ENCODE results near the gene EPC2. TPM values are rescaled to one million over a fixed set of nuclear protein-coding genes. Genes with fewer than 3 reads are reported as not detected.

Gene EPC2
- total RNA-seq, 1 experiment from 2014 or later, result 30.2 TPM

- ATAC-seq, result no peak
- H3K4me1 ChIP-seq (ENCODE audit: control insufficient read depth, insufficient read depth, low read length), result no peaks in the 10 kb centered on the region
- no peaks in the 10 kb centered on the region for H3K9me3 ChIP-seq (ENCODE audit: control insufficient read depth, insufficient read depth, low read depth, low read length)
- ChIA-PET CTCF (no interaction called here), POLR2A (no interaction called here)
- no peak overlapping the region for H3K4me3 ChIP-seq (ENCODE audit: low read depth in 2 of 2, low read length in 2 of 2)
- TF ChIP-seq REST (IDR thresholded peaks at IDR 0.05; ENCODE audit: insufficient read depth in 1 of 2, low read depth in 2 of 2, low read length in 1 of 2), result no peak
- TF ChIP-seq CTCF (IDR thresholded peaks at IDR 0.05), result no peak
- TF ChIP-seq SIN3A (IDR thresholded peaks at IDR 0.05; ENCODE audit: borderline replicate concordance, insufficient read depth, low read depth, low read length), result no peak
- TF ChIP-seq POLR2AphosphoS5 (IDR thresholded peaks at IDR 0.05; ENCODE audit: low read depth, low read length), result no peak
- TF ChIP-seq TCF7L2 (IDR thresholded peaks at IDR 0.05; ENCODE audit: low read depth, low read length), result no peak
- DNase-seq (ENCODE audit: low read depth, low spot score), result no peak
- intact Hi-C loops (cut with micrococcal nuclease; ENCODE audit: unreplicated experiment), result no loop called here
- no peaks in the 10 kb centered on the region; the same call in 1 of the 2 replicates for H3K27me3 ChIP-seq (ENCODE audit: control insufficient read depth, insufficient read depth, low read length)
- no peaks in the 10 kb centered on the region for H3K36me3 ChIP-seq (ENCODE audit: control insufficient read depth, insufficient read depth, low read length)
- in situ Hi-C loops (cut with HindIII; ENCODE audit: low pct_unique_long_range_greater_than_20kb, low sequenced_read_pairs), result no loop called here
- no TSS peak for BruUV-seq (replicated peaks)
- H3K27ac ChIP-seq (ENCODE audit: low read length), result no peak overlapping the region
Observed at GRCh38 chr2:148824190-148824589, 179.6 kb downstream of the EPC2 start.

GRCh38 chr2:148826791-148827190 lies 182.2 kb downstream of the EPC2 start:
- H3K9me3 ChIP-seq (ENCODE audit: control insufficient read depth, insufficient read depth, low read depth, low read length), result no peaks in the 10 kb centered on the region
- ChIA-PET CTCF (no interaction called here), POLR2A (no interaction called here)
- DNase-seq (ENCODE audit: low read depth, low spot score), result no peak
- ATAC-seq, result no peak
- H3K36me3 ChIP-seq (ENCODE audit: control insufficient read depth, insufficient read depth, low read length), result no peaks in the 10 kb centered on the region
- in situ Hi-C loops (cut with HindIII; ENCODE audit: low pct_unique_long_range_greater_than_20kb, low sequenced_read_pairs) (no loop called here), intact Hi-C loops (cut with micrococcal nuclease; ENCODE audit: unreplicated experiment) (no loop called here)
- H3K27me3 ChIP-seq (ENCODE audit: control insufficient read depth, insufficient read depth, low read length), result peaks cover 2% of the 10 kb centered on the region; the same call in 1 of the 2 replicates
- H3K4me1 ChIP-seq (ENCODE audit: control insufficient read depth, insufficient read depth, low read length), result no peaks in the 10 kb centered on the region
- H3K27ac ChIP-seq (ENCODE audit: low read length), result no peak overlapping the region
- no peak for TF ChIP-seq CTCF (IDR thresholded peaks at IDR 0.05)
- TF ChIP-seq TCF7L2 (IDR thresholded peaks at IDR 0.05; ENCODE audit: low read depth, low read length), result no peak
- no peak for TF ChIP-seq SIN3A (IDR thresholded peaks at IDR 0.05; ENCODE audit: borderline replicate concordance, insufficient read depth, low read depth, low read length)
- no peak for TF ChIP-seq POLR2AphosphoS5 (IDR thresholded peaks at IDR 0.05; ENCODE audit: low read depth, low read length)
- no peak for TF ChIP-seq REST (IDR thresholded peaks at IDR 0.05; ENCODE audit: insufficient read depth in 1 of 2, low read depth in 2 of 2, low read length in 1 of 2)
- no peak overlapping the region for H3K4me3 ChIP-seq (ENCODE audit: low read depth in 2 of 2, low read length in 2 of 2)
- no TSS peak for BruUV-seq (replicated peaks)
